Measurements from ENCODE around the gene SLC38A9.
"Not testable (repeated sequence)": the region's sequence is repeated elsewhere in the genome, so short reads cannot be mapped to it uniquely, and the experiment has no call there.

SLC38A9 gene

GRCh38 chr5:55610542-55610941 lies 101.6 kb downstream of the SLC38A9 start:
- DNase-seq, result no peak

GRCh38 chr5:55609413-55609812 lies 102.7 kb downstream of the SLC38A9 start:
- DNase-seq, result no peak

GRCh38 chr5:55608595-55609349 lies 103.4 kb downstream of the SLC38A9 start:
- DNase-seq, result no peak

GRCh38 chr5:55607309-55607708 lies 104.8 kb downstream of the SLC38A9 start:
- DNase-seq, result not testable (repeated sequence)

GRCh38 chr5:55604611-55605067 lies 107.5 kb downstream of the SLC38A9 start:
- DNase-seq, result no peak

- DNase-seq, result no peak
Observed at GRCh38 chr5:55603922-55604321, 108.2 kb downstream of the SLC38A9 start.

GRCh38 chr5:55601628-55602027 lies 110.5 kb downstream of the SLC38A9 start:
- no peak for DNase-seq

- peak; percentile 37 for DNase-seq
Observed at GRCh38 chr5:55601204-55601618, 110.9 kb downstream of the SLC38A9 start.

- peak; percentile 37 for DNase-seq
Observed at GRCh38 chr5:55600497-55601203, 111.5 kb downstream of the SLC38A9 start.

GRCh38 chr5:55600086-55600485 lies 112.0 kb downstream of the SLC38A9 start:
- no peak for DNase-seq

- no peak for DNase-seq
Observed at GRCh38 chr5:55599148-55600050, 112.7 kb downstream of the SLC38A9 start.

- DNase-seq, result no peak
Observed at GRCh38 chr5:55597014-55597981, 114.8 kb downstream of the SLC38A9 start.

- DNase-seq, result no peak
Observed at GRCh38 chr5:55594671-55595070, 117.5 kb downstream of the SLC38A9 start.

- no peak for DNase-seq
Observed at GRCh38 chr5:55593115-55593472, 119.0 kb downstream of the SLC38A9 start.

GRCh38 chr5:55592388-55593114 lies 119.6 kb downstream of the SLC38A9 start:
- no peak for DNase-seq

- DNase-seq, result no peak
Observed at GRCh38 chr5:55591686-55592085, 120.4 kb downstream of the SLC38A9 start.

- DNase-seq, result no peak
Observed at GRCh38 chr5:55585206-55585610, 126.9 kb downstream of the SLC38A9 start.

GRCh38 chr5:55584398-55585205 lies 127.5 kb downstream of the SLC38A9 start:
- DNase-seq, result no peak

- no peak for DNase-seq
Observed at GRCh38 chr5:55583578-55583977, 128.5 kb downstream of the SLC38A9 start.

- no peak for DNase-seq
Observed at GRCh38 chr5:55582256-55582655, 129.9 kb downstream of the SLC38A9 start.

Measured in right kidney (tissue), 1 donor.